Smooth muscle cell of trachea (primary cell): ENCODE data around the gene RNF115. TPM values are rescaled to one million over a fixed set of nuclear protein-coding genes. Genes with fewer than 3 reads are reported as not detected.

Experiments used
- total RNA-seq: library from RNA; depleted of rRNA; stranded (reverse); fragments of >200 nt; gene quantifications from 2 replicates; pipeline ENCODE4 v1.2.1, GENCODE V29; 2014

RNF115 gene
- total RNA-seq = 20.8 and 29.1 TPM in 2 replicates

GRCh38 chr1:145823565-145824498 lies at the start of gene RNF115, which contains the start of gene POLR3C:
RNF115 (minus strand) TSS chr1:145824095; CDS start chr1:145823873, 222 bp downstream.
POLR3C (plus strand) TSS chr1:145824200; CDS start chr1:145825777, 1,577 bp downstream.

GRCh38 chr1:145858901-145859490 lies 35.1 kb upstream of the RNF115 start, which contains the start of gene PIAS3:
PIAS3 (minus strand) TSS chr1:145859081; CDS start chr1:145858990, 91 bp downstream.

DNA sequence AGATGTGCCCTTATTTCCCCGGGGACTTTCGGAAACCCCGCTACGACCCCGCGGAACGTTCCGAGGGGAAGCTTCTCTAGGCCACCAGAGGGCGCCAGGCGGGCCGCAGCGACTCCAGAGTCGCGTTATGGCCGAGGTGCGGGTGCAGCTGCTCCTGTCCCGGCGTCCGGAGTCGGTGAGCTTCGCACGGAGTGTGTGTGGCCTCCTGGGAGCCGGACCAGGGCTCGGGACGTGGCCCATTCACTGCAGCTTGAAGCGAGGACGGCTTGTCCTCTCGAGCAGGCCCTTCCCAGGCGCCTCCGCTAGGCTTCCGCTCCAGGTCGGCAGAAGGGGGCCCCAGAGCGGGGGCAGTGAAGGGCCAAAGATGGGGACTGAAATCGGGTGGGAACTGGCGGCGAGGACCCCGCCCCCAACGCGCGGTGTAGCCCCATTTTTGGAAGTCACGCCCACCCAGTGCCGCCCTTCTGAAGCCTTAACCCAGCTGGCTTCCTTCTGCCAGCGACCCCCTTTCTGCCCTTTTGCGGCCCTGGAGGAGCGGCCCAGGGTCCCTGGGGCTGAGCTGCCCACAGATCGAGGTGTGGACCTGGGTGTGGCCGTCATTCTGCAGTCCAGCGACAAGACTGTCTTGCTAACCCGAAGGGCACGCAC lies 21.7 kb upstream of the RNF115 start, which contains the start of gene NUDT17:
Gene NUDT17, plus strand, starts transcription at position 117 of the 648 bp plus-strand sequence. Its CDS starts 11 bp downstream, at position 128.

GRCh38 chr1:145719230-145720079 lies 104.4 kb downstream of the RNF115 start, which contains the start of gene CD160:
CD160 (plus strand) TSS chr1:145719499; CDS start chr1:145728328, 8,829 bp downstream.

DNA sequence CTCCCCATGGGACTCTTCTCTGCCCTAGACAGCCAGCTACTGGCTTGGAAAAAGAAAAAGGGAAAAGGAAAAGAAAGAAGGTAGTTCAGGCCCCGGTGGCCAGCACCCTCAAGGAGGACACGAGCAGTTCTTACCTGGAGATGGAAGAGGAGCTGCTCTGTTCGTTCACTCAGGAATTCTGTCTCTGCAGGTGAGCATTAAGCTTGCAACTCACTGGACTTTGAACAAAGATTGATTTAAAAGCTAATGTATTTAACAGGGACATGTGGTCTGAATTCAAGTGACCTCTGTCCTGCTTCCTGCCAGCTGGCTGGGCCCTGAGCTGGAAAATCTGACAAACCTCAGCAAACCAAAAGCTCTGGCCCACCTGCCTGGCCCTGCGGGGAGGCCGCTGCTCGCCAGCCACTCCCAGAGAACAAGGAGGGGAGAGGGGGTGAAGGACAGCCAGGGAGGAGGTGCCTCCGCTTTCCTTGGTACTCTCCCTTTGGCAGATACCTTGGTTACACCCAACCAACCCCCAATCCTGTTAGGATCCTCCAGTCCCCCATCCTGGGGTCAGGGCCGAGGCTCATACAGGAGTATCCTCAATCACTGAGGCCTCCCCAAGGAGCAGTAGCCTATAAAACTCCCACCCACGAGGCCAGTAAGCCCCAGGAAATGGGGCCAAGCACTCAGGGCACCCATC lies 116.6 kb downstream of the RNF115 start, which contains the start of gene PDZK1:
Gene PDZK1, minus strand, starts transcription at position 186 of the 685 bp plus-strand sequence. CDS start 19,347 bp downstream, outside the sequence.

Other genes with a start within 250 kb of the RNF115 start
- gene GPR89A, start 216.1 kb downstream of the RNF115 start, total RNA-seq = 18.2 and 46.3 TPM in 2 replicates
- gene PDZK1, start 116.7 kb downstream of the RNF115 start, total RNA-seq = 1.3 TPM in 1 of 2 replicates, not detected in the other
- gene CD160, start 104.6 kb downstream of the RNF115 start, total RNA-seq = not detected in 2 replicates
- gene POLR3C, start 105 bp upstream of the RNF115 start, total RNA-seq = 44.7 and 50.9 TPM in 2 replicates
- 3.0 and 3.8 TPM in 2 replicates for gene NUDT17, start 21.5 kb upstream of the RNF115 start, total RNA-seq
- gene PIAS3, start 35.0 kb upstream of the RNF115 start, total RNA-seq = 13.7 and 14.7 TPM in 2 replicates
- gene ANKRD35, start 61.8 kb upstream of the RNF115 start, total RNA-seq = 3.3 and 5.5 TPM in 2 replicates
- gene ITGA10, start 86.0 kb upstream of the RNF115 start, total RNA-seq = 2.3 and 11.9 TPM in 2 replicates
- gene PEX11B, start 94.6 kb upstream of the RNF115 start, total RNA-seq = 29.6 and 40.3 TPM in 2 replicates
- gene RBM8A, start 103.4 kb upstream of the RNF115 start, total RNA-seq = 44.0 and 137 TPM in 2 replicates
- 19.0 and 26.0 TPM in 2 replicates for gene LIX1L, start 133.9 kb upstream of the RNF115 start, total RNA-seq
- 0.50 and 0.73 TPM in 2 replicates for gene ANKRD34A, start 140.5 kb upstream of the RNF115 start, total RNA-seq
- gene POLR3GL, start 140.6 kb upstream of the RNF115 start, total RNA-seq = 17.7 and 19.2 TPM in 2 replicates
- gene TXNIP, start 172.5 kb upstream of the RNF115 start, total RNA-seq = 80.0 and 159 TPM in 2 replicates
- gene HJV, start 197.6 kb upstream of the RNF115 start, total RNA-seq = not detected in 2 replicates